Measurements from ENCODE around the gene HMGCS2. TPM values are rescaled to one million over a fixed set of nuclear protein-coding genes. Genes with fewer than 3 reads are reported as not detected.
A peak's percentile ranks its signal among the peaks of the same experiment; 100 is the strongest.

Gene HMGCS2
- total RNA-seq, 6 experiments from 2014 or later, result not detected

GRCh38 chr1:119743308-119743707, 25.4 kb downstream of the HMGCS2 start:
- no peak overlapping the region for H3K27ac Mint-ChIP-seq
- peaks cover 8% of the 10 kb centered on the region for H3K4me1 Mint-ChIP-seq (ENCODE audit: low read depth)
- H3K27me3 Mint-ChIP-seq (ENCODE audit: insufficient read depth), result no peaks in the 10 kb centered on the region; the same call in 1 of the 2 replicates
- H3K9me3 Mint-ChIP-seq, result no peaks in the 10 kb centered on the region
- no peak for DNase-seq
- TF ChIP-seq, protein P1, sequence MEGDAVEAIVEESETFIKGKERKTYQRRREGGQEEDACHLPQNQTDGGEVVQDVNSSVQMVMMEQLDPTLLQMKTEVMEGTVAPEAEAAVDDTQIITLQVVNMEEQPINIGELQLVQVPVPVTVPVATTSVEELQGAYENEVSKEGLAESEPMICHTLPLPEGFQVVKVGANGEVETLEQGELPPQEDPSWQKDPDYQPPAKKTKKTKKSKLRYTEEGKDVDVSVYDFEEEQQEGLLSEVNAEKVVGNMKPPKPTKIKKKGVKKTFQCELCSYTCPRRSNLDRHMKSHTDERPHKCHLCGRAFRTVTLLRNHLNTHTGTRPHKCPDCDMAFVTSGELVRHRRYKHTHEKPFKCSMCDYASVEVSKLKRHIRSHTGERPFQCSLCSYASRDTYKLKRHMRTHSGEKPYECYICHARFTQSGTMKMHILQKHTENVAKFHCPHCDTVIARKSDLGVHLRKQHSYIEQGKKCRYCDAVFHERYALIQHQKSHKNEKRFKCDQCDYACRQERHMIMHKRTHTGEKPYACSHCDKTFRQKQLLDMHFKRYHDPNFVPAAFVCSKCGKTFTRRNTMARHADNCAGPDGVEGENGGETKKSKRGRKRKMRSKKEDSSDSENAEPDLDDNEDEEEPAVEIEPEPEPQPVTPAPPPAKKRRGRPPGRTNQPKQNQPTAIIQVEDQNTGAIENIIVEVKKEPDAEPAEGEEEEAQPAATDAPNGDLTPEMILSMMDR (IDR thresholded peaks at IDR 0.05), result no peak
- no peak overlapping the region for H3K4me3 Mint-ChIP-seq
- no peaks in the 10 kb centered on the region for H3K36me3 Mint-ChIP-seq (ENCODE audit: low read depth)

DNA sequence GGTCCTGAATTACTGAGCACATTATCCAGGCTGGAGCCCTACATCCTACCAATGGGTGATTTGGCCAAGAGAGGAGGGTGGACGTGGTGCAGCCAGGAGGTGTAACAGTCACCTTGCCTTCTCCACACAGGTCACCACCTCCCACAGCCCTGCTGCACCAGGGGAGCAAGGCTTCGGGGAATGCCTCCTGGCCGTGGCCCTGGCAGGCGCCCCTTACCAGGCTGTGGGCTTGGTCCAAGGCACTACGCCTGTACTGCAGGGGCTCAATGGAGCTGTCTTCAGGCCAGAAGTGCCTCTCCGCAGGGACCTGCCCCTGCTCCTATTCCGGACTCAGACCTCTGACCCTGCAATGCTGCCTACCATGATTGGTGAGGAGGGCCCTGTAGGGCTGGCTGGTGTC, 26.0 kb downstream of the HMGCS2 start:
- Mint-ChIP-seq H3K27ac (no peak overlapping the region), H3K4me1 (ENCODE audit: low read depth) (peaks cover 8% of the 10 kb centered on the region), H3K9me3 (no peaks in the 10 kb centered on the region), H3K4me3 (no peak overlapping the region), H3K27me3 (ENCODE audit: insufficient read depth) (no peaks in the 10 kb centered on the region; the same call in 1 of the 2 replicates), H3K36me3 (ENCODE audit: low read depth) (no peaks in the 10 kb centered on the region)
- TF ChIP-seq, protein P1 (IDR thresholded peaks at IDR 0.05), result no peak
- DNase-seq, result no peak

DNA sequence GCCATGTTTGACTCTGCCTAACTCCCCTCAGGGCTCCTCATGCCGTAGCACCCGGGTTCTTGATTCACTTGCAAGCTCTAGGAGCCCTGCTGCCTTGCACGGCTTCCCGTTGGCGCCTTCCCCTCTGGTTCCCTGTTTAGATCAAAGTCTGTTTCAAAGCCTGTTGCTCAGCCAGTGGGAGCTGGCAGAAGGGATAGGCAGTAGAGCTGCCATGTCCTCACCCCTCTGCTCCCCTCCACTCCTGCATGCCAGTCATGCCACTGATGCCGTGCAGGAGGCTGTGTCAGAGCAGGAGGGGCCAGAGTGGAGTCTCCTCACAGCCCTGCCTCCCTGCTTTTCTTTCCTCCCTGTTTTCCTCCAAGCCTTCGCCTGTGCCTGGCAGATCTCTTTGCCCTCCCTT, 26.5 kb downstream of the HMGCS2 start:
- TF ChIP-seq, protein P1 (IDR thresholded peaks at IDR 0.05), result no peak
- Mint-ChIP-seq H3K9me3 (no peaks in the 10 kb centered on the region), H3K36me3 (ENCODE audit: low read depth) (no peaks in the 10 kb centered on the region), H3K4me3 (no peak overlapping the region), H3K27me3 (ENCODE audit: insufficient read depth) (no peaks in the 10 kb centered on the region; the same call in 1 of the 2 replicates), H3K27ac (no peak overlapping the region), H3K4me1 (ENCODE audit: low read depth) (peaks cover 8% of the 10 kb centered on the region)
- DNase-seq, result peak; percentile 11

DNA sequence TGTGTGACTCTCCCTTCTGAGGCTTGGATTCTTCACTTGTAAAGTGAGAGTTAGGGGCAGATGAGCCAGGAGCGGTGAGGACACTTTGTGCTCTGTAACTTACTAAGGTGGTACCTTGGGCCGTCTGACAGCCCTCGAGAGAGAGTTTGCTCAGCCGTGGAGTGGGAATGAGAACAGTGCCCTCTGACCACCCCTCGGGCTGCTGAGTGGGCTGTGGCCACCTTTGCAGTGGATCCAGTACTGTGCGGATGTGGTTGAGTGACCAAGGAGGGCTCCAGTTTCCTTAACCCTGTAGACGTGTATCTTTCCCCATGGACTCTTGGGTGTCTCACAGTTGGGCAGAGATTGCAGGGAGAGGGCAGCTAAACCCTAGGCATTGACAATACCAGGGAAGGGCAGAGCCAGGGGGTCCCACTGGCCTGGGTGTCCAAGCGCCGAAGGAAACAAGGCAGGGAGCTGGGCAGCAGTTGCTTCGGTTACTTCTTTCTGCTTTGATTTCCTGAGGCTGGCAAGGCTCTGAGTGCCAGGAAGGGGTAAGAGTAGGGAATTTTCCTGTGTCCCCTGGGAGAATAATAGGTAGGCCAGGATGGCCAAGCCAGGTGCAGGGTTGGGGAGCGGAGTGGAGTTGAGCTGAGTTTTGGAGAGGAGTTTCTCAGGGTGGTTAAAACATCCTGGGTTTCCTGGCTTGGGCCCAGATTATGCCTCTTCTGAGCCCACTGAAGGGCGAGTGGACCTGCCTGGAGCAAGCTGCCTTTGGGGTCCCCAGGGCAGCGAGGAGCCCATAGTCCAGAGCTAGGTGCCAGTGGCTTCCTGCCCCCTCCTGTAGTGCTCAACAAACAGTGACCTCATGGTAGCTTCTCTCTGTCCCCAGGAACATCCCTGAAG, 27.6 kb downstream of the HMGCS2 start:
- Mint-ChIP-seq H3K4me1 (ENCODE audit: low read depth) (peaks cover 8% of the 10 kb centered on the region), H3K9me3 (no peaks in the 10 kb centered on the region), H3K27me3 (ENCODE audit: insufficient read depth) (no peaks in the 10 kb centered on the region; the same call in 1 of the 2 replicates), H3K27ac (no peak overlapping the region), H3K4me3 (no peak overlapping the region), H3K36me3 (ENCODE audit: low read depth) (no peaks in the 10 kb centered on the region)
- TF ChIP-seq, protein P1 (IDR thresholded peaks at IDR 0.05), result no peak
- no peak for DNase-seq

- DNase-seq, result no peak
- TF ChIP-seq, protein P1 (IDR thresholded peaks at IDR 0.05), result no peak
- H3K9me3 Mint-ChIP-seq, result no peaks in the 10 kb centered on the region
- H3K27ac Mint-ChIP-seq, result no peak overlapping the region
- H3K4me1 Mint-ChIP-seq (ENCODE audit: low read depth), result peaks cover 8% of the 10 kb centered on the region
- H3K4me3 Mint-ChIP-seq, result no peak overlapping the region
- no peaks in the 10 kb centered on the region for H3K36me3 Mint-ChIP-seq (ENCODE audit: low read depth)
- H3K27me3 Mint-ChIP-seq (ENCODE audit: insufficient read depth), result no peaks in the 10 kb centered on the region; the same call in 1 of the 2 replicates
Observed at GRCh38 chr1:119740261-119740660, 28.4 kb downstream of the HMGCS2 start.
